MM.1S (cell line): ENCODE results near the gene PTGDR2.

ENCODE experiments used
- DNase-seq: peaks from one replicate; pipeline ENCODE4 v3.0.0-alpha.2; 2015
- H2AFZ ChIP-seq: fragments of 300-600 bp; sonication (generic); 2 replicates; pipeline ENCODE4 v1.6.0; 2016; ENCODE audit warnings: antibody characterized with exemption, low read length
- H3F3A ChIP-seq: fragments of 300-600 bp; sonication (generic); 2 replicates; pipeline ENCODE4 v1.6.1; 2016; ENCODE audit warnings: mild to moderate bottlenecking, antibody characterized with exemption, low read length, moderate library complexity, mixed read lengths; ENCODE audit not compliant: insufficient read depth
- H3K27ac ChIP-seq: fragments of 300-600 bp; sonication (generic); 2 replicates; pipeline ENCODE4 v1.5.1; 2016; ENCODE audit warnings: mild to moderate bottlenecking, low read length
- H3K27me3 ChIP-seq: fragments of 300-600 bp; sonication (generic); replicated peaks from 2 replicates; pipeline ENCODE4 v1.6.0; 2016; ENCODE audit warnings: low read length; ENCODE audit not compliant: insufficient read depth
- H3K36me3 ChIP-seq: fragments of 300-600 bp; sonication (generic); replicated peaks from 2 replicates; pipeline ENCODE4 v1.6.1; 2016; ENCODE audit warnings: mild to moderate bottlenecking, low read length, mixed read lengths; ENCODE audit not compliant: insufficient read depth
- H3K4me1 ChIP-seq: fragments of 300-600 bp; sonication (generic); 2 replicates; pipeline ENCODE4 v1.6.1; 2016; ENCODE audit warnings: low read length, mixed read lengths
- H3K4me2 ChIP-seq: fragments of 300-600 bp; sonication (generic); 2 replicates; pipeline ENCODE4 v1.6.0; 2016; ENCODE audit warnings: low read depth, low read length
- H3K4me3 ChIP-seq: fragments of 300-600 bp; sonication (generic); 2 replicates; pipeline ENCODE4 v1.5.1; 2016; ENCODE audit warnings: low read length, mixed read lengths
- H3K79me2 ChIP-seq: fragments of 300-600 bp; sonication (generic); 2 replicates; pipeline ENCODE4 v1.6.1; 2016; ENCODE audit warnings: mixed run types, low read length, mixed read lengths
- H3K9ac ChIP-seq: fragments of 300-600 bp; sonication (generic); 2 replicates; pipeline ENCODE4 v1.6.1; 2016; ENCODE audit warnings: low read length, mixed read lengths
- H3K9me2 ChIP-seq: fragments of 300-600 bp; sonication (generic); replicated peaks from 2 replicates; pipeline ENCODE4 v1.6.1; 2016; ENCODE audit warnings: mild to moderate bottlenecking, low read length, mixed read lengths; ENCODE audit not compliant: insufficient read depth
- H3K9me3 ChIP-seq: fragments of 300-600 bp; sonication (generic); replicated peaks from 2 replicates; pipeline ENCODE4 v1.6.1; 2016; ENCODE audit warnings: mild to moderate bottlenecking, low read length, mixed read lengths; ENCODE audit not compliant: insufficient read depth
- H4K20me1 ChIP-seq: fragments of 300-600 bp; sonication (generic); 2 replicates; pipeline ENCODE4 v1.6.1; 2016; ENCODE audit warnings: mild to moderate bottlenecking, low read length, moderate library complexity, mixed read lengths; ENCODE audit not compliant: insufficient read depth
- CTCF ChIP-seq: fragments of 300-600 bp; sonication (generic); IDR thresholded peaks from 2 replicates; pipeline ENCODE4 v1.5.1; 2016; ENCODE audit warnings: antibody characterized with exemption, low read length, mixed read lengths
- EZH2 ChIP-seq: fragments of 300-600 bp; sonication (generic); optimal IDR thresholded peaks from 2 replicates; pipeline ENCODE3; 2017; ENCODE audit warnings: low read depth, mild to moderate bottlenecking, antibody characterized with exemption, low read length, mixed read lengths
- EZH2phosphoT487 ChIP-seq: fragments of 300-600 bp; sonication (generic); IDR thresholded peaks from 2 replicates; pipeline ENCODE4 v1.6.1; 2018; ENCODE audit warnings: antibody characterized with exemption, low read length

Gene PTGDR2

GRCh38 chr11:60879971-60880588 lies 24.3 kb upstream of the PTGDR2 start:
- Histone ChIP-seq H3K9me3 (no peaks in the 10 kb centered on the region), H3F3A (no peaks in the 10 kb centered on the region), H3K9ac (no peak overlapping the region), H3K4me2 (no peak overlapping the region), H3K4me3 (no peak overlapping the region), H3K4me1 (peaks cover 6% of the 10 kb centered on the region; the same call in 1 of the 2 replicates), H3K9me2 (no peaks in the 10 kb centered on the region), H3K79me2 (no peaks in the 10 kb centered on the region), H3K36me3 (no peaks in the 10 kb centered on the region), H3K27me3 (no peaks in the 10 kb centered on the region), H2AFZ (no peak overlapping the region), H4K20me1 (no peaks in the 10 kb centered on the region), H3K27ac (no peak overlapping the region)
- TF ChIP-seq EZH2 (no peak), CTCF (no peak), EZH2phosphoT487 (no peak)
- DNase-seq = no peak

- Histone ChIP-seq H3K4me2 (no peak overlapping the region), H3F3A (no peaks in the 10 kb centered on the region), H3K4me1 (peaks cover 6% of the 10 kb centered on the region; the same call in 1 of the 2 replicates), H3K79me2 (no peaks in the 10 kb centered on the region), H4K20me1 (no peaks in the 10 kb centered on the region), H3K9me3 (no peaks in the 10 kb centered on the region), H3K9me2 (no peaks in the 10 kb centered on the region), H3K27me3 (no peaks in the 10 kb centered on the region), H3K4me3 (no peak overlapping the region), H3K36me3 (no peaks in the 10 kb centered on the region), H2AFZ (no peak overlapping the region), H3K27ac (no peak overlapping the region), H3K9ac (no peak overlapping the region)
- DNase-seq = no peak
- TF ChIP-seq EZH2 (no peak), EZH2phosphoT487 (no peak), CTCF (no peak)
Observed at GRCh38 chr11:60879104-60879503, 23.4 kb upstream of the PTGDR2 start.

- Histone ChIP-seq H3K4me3 (no peak overlapping the region), H3K9ac (no peak overlapping the region), H3K4me1 (peaks cover 6% of the 10 kb centered on the region; the same call in 1 of the 2 replicates), H3K9me2 (no peaks in the 10 kb centered on the region), H3K36me3 (no peaks in the 10 kb centered on the region), H3K27me3 (no peaks in the 10 kb centered on the region), H3K79me2 (no peaks in the 10 kb centered on the region), H3K9me3 (no peaks in the 10 kb centered on the region), H3K4me2 (no peak overlapping the region), H2AFZ (no peak overlapping the region), H3K27ac (no peak overlapping the region), H4K20me1 (no peaks in the 10 kb centered on the region), H3F3A (no peaks in the 10 kb centered on the region)
- no peak for DNase-seq
- TF ChIP-seq CTCF (no peak), EZH2phosphoT487 (no peak), EZH2 (no peak)
Observed at GRCh38 chr11:60878245-60879101, 22.7 kb upstream of the PTGDR2 start.
